Measurements from ENCODE around the gene ASB13. TPM values are rescaled to one million over a fixed set of nuclear protein-coding genes. Genes with fewer than 3 reads are reported as not detected.
"Not testable (repeated sequence)": the region's sequence is repeated elsewhere in the genome, so short reads cannot be mapped to it uniquely, and the experiment has no call there.

ASB13 gene
- total RNA-seq, 4 donors from 2014 or later = 11.6 to 18.6 (median 16.5) TPM

DNA sequence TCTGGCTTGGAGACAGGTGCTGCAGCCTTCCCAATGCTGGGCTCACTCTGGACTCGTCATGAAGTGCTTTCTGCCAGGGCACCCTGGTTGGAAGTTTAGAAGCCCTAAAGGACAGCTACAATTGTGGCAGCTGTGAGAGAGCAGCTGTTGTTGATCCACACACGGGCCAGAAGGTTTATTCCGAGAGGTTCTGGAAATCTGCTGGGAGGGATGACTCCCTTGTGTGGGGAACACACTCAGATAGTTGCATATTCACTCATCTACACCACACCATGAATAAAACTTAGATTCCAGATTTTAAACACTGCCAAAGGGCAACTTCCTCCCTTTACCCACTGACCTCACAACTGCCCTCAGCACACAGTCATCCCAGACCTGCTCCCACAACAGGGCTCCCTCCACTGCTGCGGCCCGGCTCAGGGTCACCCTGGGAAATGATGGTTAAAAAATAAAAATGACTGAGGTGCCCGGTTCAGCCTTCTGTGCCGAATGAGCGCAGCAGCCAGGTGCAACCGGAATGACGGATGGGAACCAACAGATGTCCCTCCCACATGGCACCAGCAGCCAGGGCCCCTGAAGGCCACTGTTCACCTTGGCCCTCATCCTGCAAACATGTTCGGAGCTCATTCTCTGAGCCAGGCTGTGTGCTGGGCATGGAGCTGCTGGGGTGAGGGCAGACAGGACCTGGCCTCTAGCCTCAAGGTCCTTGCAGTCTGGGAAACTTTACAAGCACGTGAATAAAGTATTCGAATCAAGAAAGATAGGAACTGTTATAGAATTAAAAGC lies 40.2 kb downstream of the ASB13 start:
- TF ChIP-seq, protein P1, sequence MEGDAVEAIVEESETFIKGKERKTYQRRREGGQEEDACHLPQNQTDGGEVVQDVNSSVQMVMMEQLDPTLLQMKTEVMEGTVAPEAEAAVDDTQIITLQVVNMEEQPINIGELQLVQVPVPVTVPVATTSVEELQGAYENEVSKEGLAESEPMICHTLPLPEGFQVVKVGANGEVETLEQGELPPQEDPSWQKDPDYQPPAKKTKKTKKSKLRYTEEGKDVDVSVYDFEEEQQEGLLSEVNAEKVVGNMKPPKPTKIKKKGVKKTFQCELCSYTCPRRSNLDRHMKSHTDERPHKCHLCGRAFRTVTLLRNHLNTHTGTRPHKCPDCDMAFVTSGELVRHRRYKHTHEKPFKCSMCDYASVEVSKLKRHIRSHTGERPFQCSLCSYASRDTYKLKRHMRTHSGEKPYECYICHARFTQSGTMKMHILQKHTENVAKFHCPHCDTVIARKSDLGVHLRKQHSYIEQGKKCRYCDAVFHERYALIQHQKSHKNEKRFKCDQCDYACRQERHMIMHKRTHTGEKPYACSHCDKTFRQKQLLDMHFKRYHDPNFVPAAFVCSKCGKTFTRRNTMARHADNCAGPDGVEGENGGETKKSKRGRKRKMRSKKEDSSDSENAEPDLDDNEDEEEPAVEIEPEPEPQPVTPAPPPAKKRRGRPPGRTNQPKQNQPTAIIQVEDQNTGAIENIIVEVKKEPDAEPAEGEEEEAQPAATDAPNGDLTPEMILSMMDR (IDR thresholded peaks at IDR 0.05) = no peak
- TF ChIP-seq POLR2A (IDR thresholded peaks at IDR 0.05) (no peak), POLR2AphosphoS5 (IDR thresholded peaks at IDR 0.05) (no peak), EP300 (IDR thresholded peaks at IDR 0.05) (no peak)
- DNase-seq (ENCODE audit: low spot score in 2 of 2) = no peak
- Histone ChIP-seq H3K27me3 (no peaks in the 10 kb centered on the region), H3K36me3 (no peaks in the 10 kb centered on the region), H3K27ac (no peak overlapping the region), H3K4me3 (no peak overlapping the region), H3K9me3 (no peaks in the 10 kb centered on the region), H3K4me1 (peaks cover 39% of the 10 kb centered on the region)
- WGBS = 70% methylated on average over 13 of the region's 13 CpGs

DNA sequence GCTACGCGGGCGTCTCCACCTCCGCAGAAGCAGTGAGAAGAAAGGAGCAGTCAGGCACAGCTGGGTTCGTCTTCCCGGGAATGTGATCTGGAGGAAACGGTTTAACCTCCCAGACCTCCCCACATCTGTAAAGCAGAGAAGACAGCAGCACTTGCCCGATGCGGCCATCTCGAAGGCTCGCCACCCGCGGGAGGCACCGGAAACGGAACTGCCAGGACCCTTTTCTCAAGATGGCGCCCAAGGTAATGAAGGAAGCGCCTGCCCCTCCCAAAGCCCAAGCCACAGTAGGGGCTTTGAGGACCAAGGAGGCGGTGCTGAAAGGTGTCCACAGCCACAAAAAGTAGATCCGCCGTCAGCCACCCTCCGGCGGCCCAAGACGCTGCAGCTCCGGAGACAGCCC lies 41.7 kb downstream of the ASB13 start:
- no peak for DNase-seq (ENCODE audit: low spot score in 2 of 2)
- no peak overlapping the region for H3K27ac ChIP-seq
- H3K27me3 ChIP-seq = no peaks in the 10 kb centered on the region
- peaks cover 32% of the 10 kb centered on the region for H3K4me1 ChIP-seq
- no peaks in the 10 kb centered on the region for H3K9me3 ChIP-seq
- no peaks in the 10 kb centered on the region for H3K36me3 ChIP-seq
- TF ChIP-seq EP300 (IDR thresholded peaks at IDR 0.05) (no peak), POLR2A (IDR thresholded peaks at IDR 0.05) (no peak), POLR2AphosphoS5 (IDR thresholded peaks at IDR 0.05) (no peak)
- TF ChIP-seq, protein P1 (IDR thresholded peaks at IDR 0.05) = no peak
- H3K4me3 ChIP-seq = no peak overlapping the region
- WGBS = 88% methylated on average over 23 of the region's 24 CpGs

DNA sequence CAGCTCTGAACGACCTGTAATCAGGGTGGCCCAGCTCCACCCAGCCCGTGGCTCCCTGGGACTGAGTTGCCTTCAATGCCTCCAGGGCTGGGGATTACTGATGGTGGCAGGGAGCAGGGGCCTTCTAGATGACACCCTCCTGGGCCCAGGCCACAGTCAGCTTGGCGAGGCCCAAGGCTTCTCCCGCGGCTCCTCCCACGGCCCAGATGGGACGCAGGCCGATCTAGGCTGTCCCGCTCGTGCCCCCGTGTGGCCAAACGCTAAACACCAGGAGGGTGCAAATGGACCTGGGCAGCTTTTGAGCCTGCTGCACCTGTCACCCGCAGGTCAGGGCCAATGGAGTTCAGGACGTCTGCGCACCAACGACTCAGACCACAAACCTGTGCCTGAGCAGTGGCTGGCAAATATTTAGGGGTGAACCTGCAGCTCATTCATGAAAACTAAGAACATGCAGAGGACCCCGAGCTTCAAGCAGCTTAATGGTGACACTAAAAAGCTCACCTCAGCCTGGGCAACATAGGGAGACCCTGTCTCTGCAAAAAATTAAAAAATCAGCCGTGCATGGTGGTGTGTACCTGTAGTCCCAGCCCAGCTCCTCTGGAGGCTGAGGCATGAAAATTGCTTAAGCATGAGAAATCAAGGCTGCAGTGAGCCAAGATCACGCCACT lies 43.2 kb downstream of the ASB13 start:
- Histone ChIP-seq H3K4me3 (no peak overlapping the region), H3K27me3 (no peaks in the 10 kb centered on the region), H3K9me3 (no peaks in the 10 kb centered on the region), H3K4me1 (peaks cover 36% of the 10 kb centered on the region), H3K27ac (no peak overlapping the region), H3K36me3 (no peaks in the 10 kb centered on the region)
- DNase-seq (ENCODE audit: low spot score in 2 of 2) = peak; percentile 91 to 94
- no peak for TF ChIP-seq POLR2A (IDR thresholded peaks at IDR 0.05)
- TF ChIP-seq EP300 (IDR thresholded peaks at IDR 0.05) = no peak
- TF ChIP-seq, protein P1 (IDR thresholded peaks at IDR 0.05) = peak; percentile 77 to 87
- TF ChIP-seq POLR2AphosphoS5 (IDR thresholded peaks at IDR 0.05) = peak in 2 of 3 donors; percentile 48 to 73
- WGBS = 44% methylated on average over 5 of the region's 19 CpGs

DNA sequence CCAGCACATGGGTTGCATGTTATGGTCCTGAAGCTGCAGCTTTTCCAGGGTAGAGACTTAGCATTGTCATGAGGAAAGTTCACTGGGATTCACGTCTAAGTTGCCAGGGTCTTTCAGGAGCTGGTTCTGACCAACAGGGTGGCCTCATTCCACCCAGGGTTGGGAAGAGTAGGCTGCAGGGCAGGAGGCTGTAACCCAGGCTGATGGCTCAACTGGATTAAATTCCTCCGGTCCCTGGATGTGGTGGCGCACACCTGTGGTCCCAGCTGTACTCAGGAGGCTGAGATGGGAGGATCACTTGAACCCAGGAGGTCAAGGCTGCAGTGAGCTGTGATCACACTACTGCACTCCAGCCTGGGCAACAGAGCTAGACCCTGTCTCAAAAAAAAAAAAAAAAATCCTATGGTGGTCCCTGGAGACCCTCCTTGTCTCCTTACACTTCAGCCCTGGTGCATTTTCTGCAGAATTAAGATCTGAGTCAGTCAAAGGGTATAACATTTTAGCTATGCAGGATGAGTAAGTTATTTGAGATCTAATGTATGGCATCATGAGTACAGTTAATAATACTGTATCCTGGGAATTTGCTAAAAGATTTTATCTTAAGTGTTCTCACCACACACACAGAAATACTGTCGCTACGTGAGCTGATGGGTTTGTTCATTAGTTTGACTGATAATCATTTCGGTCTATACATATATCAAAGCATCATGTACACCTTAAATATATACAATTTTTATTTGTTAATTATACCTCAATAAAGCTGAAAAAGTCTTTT lies 44.0 kb downstream of the ASB13 start:
- Histone ChIP-seq H3K27me3 (no peaks in the 10 kb centered on the region), H3K27ac (no peak overlapping the region)
- 63% methylated on average over 4 of the region's 6 CpGs for WGBS

DNA sequence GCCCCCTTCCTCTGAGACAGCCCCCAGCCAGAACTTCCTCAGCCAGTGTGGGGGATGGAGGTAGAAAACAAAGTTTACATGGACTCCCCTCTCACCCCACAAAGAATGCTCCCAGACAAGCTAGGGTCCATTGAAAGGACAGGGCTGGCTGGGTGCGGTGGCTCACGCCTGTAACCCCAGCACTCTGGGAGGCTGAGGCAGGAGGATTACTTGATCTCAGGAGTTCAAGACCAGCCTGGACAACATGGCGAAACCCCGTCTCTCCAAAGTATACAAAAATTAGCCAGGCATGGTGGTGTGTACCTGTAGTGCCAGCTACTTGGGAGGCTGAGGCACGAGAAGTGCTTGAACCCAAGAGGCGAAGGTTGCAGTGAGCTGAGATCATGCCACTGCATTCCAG lies 45.0 kb downstream of the ASB13 start:
- not testable (repeated sequence) for H3K27ac ChIP-seq; DNase-seq (ENCODE audit: low spot score in 2 of 2); H3K4me3 ChIP-seq; H3K36me3 ChIP-seq; H3K9me3 ChIP-seq; H3K27me3 ChIP-seq
- WGBS = 82% methylated on average over 6 of the region's 6 CpGs
- peaks cover 49% of the 10 kb centered on the region for H3K4me1 ChIP-seq

More for the DNA sequence above, 44.0 kb downstream of the ASB13 start:
- Histone ChIP-seq H3K36me3 (no peaks in the 10 kb centered on the region), H3K4me1 (peaks cover 41% of the 10 kb centered on the region), H3K9me3 (no peaks in the 10 kb centered on the region), H3K4me3 (no peak overlapping the region)
- TF ChIP-seq, protein P1 (IDR thresholded peaks at IDR 0.05) = no peak
- no peak for TF ChIP-seq POLR2A (IDR thresholded peaks at IDR 0.05)
- no peak for TF ChIP-seq POLR2AphosphoS5 (IDR thresholded peaks at IDR 0.05)
- TF ChIP-seq EP300 (IDR thresholded peaks at IDR 0.05) = no peak
- DNase-seq (ENCODE audit: low spot score in 2 of 2) = no peak
